CD4-positive, alpha-beta T cell treated with Interleukin-21 for 1 hour (primary cell): ENCODE data around the gene RNF224.
A peak's percentile ranks its signal among the peaks of the same experiment; 100 is the strongest.
"Not testable (repeated sequence)": the region's sequence is repeated elsewhere in the genome, so short reads cannot be mapped to it uniquely, and the experiment has no call there.

Source experiments
- DNase-seq: peaks from one replicate; pipeline ENCODE4 v3.0.0-alpha.2; 2020

Gene RNF224

GRCh38 chr9:137228968-137229896, 1.9 kb downstream of the RNF224 start:
- DNase-seq: no peak

- no peak for DNase-seq
These were observed 2.8 kb downstream of the RNF224 start for GRCh38 chr9:137229903-137230704.

GRCh38 chr9:137230705-137231371, 3.5 kb downstream of the RNF224 start, which contains the start of gene SLC34A3:
Gene SLC34A3, plus strand, starts transcription at chr9:137230901. Its CDS starts 802 bp downstream, at chr9:137231703.
- no peak for DNase-seq

- no peak for DNase-seq
These were observed 4.2 kb downstream of the RNF224 start for GRCh38 chr9:137231372-137232039.

- DNase-seq: no peak
These were observed 4.8 kb downstream of the RNF224 start for GRCh38 chr9:137232101-137232500.

- DNase-seq: no peak
These were observed 5.2 kb downstream of the RNF224 start for GRCh38 chr9:137232510-137232909.

- DNase-seq: no peak
These were observed 6.1 kb downstream of the RNF224 start for GRCh38 chr9:137233143-137233980.

GRCh38 chr9:137234055-137234697, 6.9 kb downstream of the RNF224 start:
- DNase-seq: no peak

- no peak for DNase-seq
These were observed 7.6 kb downstream of the RNF224 start for GRCh38 chr9:137234758-137235423.

- no peak for DNase-seq
These were observed 8.3 kb downstream of the RNF224 start for GRCh38 chr9:137235424-137236237.

- DNase-seq: peak; percentile 90
These were observed 9.1 kb downstream of the RNF224 start for GRCh38 chr9:137236238-137236935.

GRCh38 chr9:137236936-137237421, 9.7 kb downstream of the RNF224 start:
- DNase-seq: no peak

GRCh38 chr9:137237759-137238726, 10.7 kb downstream of the RNF224 start:
- DNase-seq: no peak

GRCh38 chr9:137239541-137240200, 12.4 kb downstream of the RNF224 start:
- DNase-seq: not testable (repeated sequence)

GRCh38 chr9:137240318-137240840, 13.1 kb downstream of the RNF224 start:
- peak; percentile 79 for DNase-seq

GRCh38 chr9:137240841-137241489, 13.7 kb downstream of the RNF224 start, which contains the start of gene TUBB4B:
Gene TUBB4B, plus strand, starts transcription at chr9:137241287. Its CDS starts 74 bp downstream, at chr9:137241361.
- peak; percentile 100 for DNase-seq
